HG03558 (cell line): ENCODE data around the gene AGTPBP1.

Experiments used
- ATAC-seq: cut with Tn5 transposase; IDR thresholded peaks from one replicate; pipeline ENCODE4 v1.9.1; 2021; ENCODE audit warnings: moderate number of reproducible peaks; ENCODE audit not compliant: unreplicated experiment; ENCODE audit errors: extremely low read depth

Gene AGTPBP1

DNA sequence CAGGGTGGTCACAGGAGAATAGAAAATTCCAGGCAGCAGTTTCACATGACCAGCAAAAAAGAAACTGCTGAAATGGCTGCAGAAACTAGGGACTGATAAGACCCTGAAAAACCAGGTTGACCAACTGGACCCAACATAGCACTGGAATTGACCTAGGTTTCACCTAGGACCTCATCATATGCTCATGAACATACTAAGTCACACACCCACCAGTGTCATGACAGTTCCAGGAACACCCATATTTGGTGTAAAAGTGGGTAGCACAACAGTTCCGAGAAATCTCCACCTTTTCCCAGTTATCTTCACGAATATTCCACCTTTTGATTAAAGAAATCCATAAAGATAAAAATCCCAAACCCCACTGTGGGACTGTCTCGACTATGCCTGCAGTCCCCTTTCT, 182.2 kb downstream of the AGTPBP1 start:
- no peak for ATAC-seq

DNA sequence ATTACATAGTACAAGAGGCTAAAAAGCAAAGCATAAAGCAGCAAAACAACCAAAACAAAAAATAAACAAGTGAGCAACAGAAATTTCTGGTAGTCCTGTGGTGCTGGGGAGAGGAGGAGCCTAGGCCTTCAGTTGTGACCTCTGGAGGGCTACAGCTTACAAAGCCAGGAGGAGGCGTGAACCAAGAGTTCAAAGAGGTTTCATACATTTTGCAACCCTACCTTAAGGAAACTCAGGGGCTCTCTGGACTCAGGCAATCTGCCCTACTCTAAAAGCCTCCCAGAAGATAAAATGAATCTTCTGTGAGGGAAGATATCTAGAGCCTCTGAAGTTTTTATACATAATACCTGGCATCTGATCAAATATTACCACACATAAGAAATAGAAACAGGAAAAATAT, 187.4 kb downstream of the AGTPBP1 start:
- ATAC-seq: no peak

DNA sequence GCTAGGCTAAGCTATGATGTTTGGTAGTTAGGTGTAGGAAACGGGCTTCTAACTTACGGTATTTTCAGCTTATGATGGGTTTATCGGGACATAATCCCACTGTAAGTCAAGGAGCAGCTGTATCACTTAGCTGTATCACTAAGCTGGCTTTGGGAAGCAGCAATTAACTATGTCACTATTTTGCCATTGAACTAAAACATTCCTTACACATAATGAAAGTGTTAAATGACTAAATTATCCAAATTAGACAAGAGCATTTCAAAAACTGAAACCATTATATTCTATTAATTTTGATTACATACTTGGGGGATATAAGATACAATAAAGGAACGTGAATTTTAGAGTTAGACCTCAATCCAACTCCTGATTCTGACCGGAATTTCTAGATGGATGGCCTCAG, 188.3 kb downstream of the AGTPBP1 start:
- ATAC-seq: no peak

DNA sequence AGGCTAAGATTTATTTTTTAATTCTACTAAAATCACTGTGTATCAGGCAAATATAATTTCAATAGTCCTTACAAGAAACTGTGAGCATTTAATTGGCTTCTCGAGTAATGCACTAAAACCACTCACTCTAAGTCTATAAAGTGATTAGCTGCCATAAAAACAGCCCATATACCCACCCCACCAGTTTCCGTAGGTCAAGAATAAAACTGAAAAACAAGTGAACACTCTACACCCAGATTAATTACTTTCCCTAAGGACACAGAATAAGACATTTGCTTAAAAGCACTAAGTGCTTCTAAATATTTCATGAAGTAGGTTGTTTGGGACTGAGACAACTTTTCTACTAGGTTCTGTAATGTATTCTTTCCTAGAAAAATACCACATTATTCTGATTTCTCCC, 194.2 kb downstream of the AGTPBP1 start:
- no peak for ATAC-seq

GRCh38 chr9:85543196-85543595, 198.6 kb downstream of the AGTPBP1 start:
- ATAC-seq: no peak

- ATAC-seq: no peak
Measured at GRCh38 chr9:85541876-85542275, 199.9 kb downstream of the AGTPBP1 start.

GRCh38 chr9:85536514-85536913, 205.2 kb downstream of the AGTPBP1 start:
- ATAC-seq: no peak

DNA sequence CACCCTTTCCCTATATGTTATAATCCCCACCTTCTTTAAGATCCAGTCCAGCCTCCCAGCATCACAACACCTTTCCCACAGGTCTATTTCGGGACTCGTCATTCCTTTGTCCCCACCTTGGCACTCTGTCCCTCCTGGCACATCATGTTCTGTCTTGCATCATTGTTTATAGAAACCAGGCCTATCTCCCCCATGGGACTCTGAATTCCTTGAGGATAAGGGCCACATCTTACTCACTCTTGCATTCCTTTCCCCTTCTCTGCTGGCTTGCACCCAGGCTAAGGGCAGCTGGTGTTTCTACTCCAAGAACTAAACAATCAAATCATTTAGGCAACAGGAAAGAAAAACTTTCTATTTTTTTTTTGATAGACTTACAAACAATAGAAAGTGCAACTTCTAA, 205.7 kb downstream of the AGTPBP1 start:
- ATAC-seq: no peak

- no peak for ATAC-seq
Measured at GRCh38 chr9:85534340-85534739, 207.4 kb downstream of the AGTPBP1 start.

- no peak for ATAC-seq
Measured at GRCh38 chr9:85533538-85533937, 208.2 kb downstream of the AGTPBP1 start.

GRCh38 chr9:85530721-85531120, 211.0 kb downstream of the AGTPBP1 start:
- no peak for ATAC-seq

DNA sequence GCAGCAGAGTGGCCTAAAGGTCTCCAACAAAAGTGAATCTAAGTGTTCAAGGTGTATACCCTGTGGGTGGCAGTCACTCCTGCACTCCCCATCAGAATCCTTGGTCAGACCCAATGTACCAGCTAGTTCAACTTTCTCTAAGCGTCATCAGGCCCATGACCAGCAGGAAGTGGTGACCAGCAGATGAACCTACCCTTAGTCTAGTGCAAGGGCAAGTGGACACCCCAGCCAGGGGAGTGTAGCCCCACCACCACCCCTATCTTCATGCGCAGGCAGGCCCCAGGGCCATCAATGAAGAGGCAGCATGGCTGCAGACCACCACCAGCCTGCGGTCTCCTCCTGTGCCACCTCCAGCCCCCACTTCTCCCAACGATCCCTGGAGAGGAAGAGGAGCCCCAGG, 213.1 kb downstream of the AGTPBP1 start:
- ATAC-seq: no peak

DNA sequence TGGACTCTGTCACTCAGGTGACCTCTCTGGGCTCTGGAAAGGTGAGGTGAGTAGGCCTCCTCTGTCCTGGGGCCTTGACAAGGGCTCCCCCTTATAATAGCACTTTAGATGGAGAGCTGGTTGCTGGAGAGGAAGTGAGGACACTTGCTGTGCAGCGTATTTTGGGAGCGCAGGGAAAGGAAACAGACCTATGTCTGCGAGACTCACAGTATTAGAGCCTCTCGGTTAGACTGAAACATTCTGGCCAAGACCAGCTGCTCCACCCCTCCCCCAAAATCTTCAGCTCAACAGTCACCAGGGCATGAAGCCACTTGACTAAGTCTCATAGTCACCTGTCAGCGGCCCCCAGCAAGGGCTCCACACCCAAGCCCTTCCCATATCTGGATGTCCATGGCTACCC, 213.6 kb downstream of the AGTPBP1 start:
- ATAC-seq: no peak

GRCh38 chr9:85527331-85528020, 214.3 kb downstream of the AGTPBP1 start:
- no peak for ATAC-seq

- no peak for ATAC-seq
Measured at GRCh38 chr9:85524531-85524930, 217.2 kb downstream of the AGTPBP1 start.

DNA sequence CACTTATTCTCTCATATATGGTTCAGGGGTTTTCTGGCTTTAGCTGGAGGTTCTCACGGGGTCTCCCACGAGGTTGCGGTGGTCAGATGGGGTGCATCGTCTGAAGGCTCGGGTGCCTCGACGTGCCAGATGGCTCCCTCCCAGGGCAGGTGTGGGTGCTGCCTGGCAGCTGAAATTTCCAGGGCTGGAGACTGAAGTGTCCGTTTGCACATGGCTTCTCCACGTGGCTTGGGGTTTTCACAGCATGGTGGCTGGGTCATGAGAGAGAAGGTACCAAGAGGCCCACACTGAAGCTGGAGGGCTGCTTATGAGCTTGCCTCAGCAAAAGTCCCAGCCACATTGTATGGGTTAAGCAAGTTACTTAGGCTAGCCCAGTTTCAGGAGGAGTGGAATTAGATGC, 218.6 kb downstream of the AGTPBP1 start:
- no peak for ATAC-seq

DNA sequence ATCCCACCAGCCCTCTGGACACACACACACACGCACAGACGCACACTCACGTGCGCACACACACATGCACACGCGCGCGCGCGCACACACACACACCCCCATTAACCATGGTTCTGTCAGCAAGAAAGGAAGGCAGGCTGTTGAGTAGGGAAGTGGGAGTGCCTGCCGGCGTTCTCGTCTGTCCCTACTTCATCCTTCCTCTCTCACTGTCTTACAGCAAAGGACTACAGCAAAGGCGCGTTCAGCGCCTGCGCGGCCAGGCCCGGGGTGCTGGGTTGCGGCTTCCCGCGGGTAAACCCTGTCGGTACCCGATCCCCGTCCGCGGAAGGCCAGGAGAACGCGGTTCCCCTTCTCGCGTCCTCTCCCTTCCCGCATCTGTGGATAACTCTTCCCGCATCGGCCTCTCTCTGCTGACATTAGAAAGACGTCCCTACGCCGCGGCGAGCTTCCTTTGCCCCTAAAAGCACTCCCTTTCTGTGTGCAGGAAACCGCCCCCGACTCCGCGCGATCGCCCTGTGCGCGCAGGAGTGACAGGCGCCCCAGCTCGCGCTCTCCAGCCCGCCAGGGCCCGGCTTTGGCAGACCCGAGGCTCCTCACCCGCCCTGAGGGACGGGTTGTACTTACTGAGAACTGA, 219.2 kb downstream of the AGTPBP1 start:
- ATAC-seq: no peak

DNA sequence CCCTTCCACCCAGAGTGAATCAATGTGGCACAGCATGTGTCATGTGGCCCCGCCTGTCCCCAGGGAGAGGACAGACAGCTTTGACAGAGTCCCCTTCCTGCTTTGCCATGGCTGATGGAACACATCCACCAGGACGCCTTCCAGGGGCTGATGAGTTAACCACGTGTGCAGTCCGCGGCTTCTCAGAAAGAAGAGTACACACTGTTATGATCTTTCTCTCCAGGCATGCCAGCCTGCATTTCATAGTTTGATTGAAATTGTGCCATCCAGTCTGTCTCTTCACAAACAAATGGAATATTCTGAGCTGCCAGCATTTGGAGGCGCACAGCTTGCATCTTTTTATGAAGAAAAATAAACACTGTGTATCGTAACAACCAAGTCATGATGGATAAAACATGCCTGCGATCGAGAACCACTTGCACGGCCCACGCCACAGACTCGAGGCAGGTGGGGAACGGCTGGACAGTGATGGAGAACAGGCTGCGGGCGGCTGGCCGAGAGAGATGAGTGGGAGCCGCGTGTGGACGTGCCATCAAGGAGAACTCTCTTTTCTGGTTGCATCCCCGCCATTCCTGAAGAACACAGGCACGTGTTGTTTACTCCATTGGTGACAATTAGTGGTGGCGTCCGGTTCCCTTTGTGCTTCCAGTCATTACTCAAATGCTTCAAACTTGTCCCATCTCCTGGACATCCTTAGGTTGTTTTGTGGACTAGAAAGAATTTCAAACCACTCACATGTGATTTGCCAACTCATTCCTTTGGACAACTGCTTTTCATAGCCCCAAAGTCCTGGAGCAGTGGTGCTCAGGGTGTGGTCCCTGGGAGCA, 220.2 kb downstream of the AGTPBP1 start:
- ATAC-seq: no peak

DNA sequence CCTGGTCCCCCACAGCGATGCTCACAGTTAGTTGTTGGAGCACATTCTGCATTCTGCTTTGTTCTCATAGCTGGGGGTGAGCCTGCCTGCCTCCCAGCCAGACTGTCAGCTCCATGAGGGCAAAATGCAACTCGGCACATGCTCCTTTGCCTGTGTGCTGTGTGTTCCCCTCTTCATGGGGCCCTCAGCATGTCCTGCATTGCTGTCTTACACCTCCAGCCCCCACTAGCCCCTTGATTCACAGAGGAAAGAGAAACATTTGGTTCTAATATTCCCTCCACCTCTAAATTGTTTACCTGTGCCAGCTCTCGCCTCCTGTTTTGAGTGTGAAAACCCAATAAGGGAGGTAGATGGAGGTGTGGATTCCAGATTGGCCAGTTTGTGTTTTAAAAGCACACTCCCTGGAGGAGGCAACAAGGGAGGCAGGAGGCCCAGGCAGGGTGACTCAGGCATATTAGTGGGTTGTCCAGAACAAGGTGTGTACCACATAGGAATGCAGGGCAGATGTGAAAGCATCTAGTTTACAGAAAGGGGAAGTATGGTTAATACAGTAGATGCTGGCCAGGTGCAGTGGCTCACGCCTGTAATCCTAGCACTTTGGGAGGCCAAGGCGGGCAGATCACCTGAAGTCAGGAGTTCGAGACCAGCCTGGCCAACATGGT, 224.6 kb downstream of the AGTPBP1 start:
- ATAC-seq: no peak

- no peak for ATAC-seq
Measured at GRCh38 chr9:85516455-85516854, 225.3 kb downstream of the AGTPBP1 start.

DNA sequence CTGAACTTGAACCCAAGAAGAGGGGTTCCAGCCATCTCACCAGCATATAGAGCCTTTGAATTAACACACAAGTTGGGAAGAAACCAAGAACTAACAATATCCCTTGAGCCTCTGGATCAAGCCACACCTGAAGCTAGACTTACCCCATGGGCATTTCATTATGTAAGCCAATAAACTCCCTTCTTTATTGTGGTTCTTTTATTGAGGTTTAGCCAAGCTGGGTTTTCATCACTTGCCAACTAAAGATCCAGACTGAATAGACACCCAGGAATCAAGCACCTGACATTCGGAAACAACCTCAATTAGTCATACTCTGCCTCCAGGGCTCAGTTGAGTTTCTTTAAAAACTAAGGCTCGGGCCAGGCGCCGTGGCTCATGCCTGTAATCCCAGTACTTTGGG, 226.7 kb downstream of the AGTPBP1 start:
- no peak for ATAC-seq
